Right lobe of liver (tissue), 4 donors: ENCODE results near the gene OTOL1.

Source experiments
- POLR2A ChIP-seq: fragments of 450-650 bp; IDR thresholded peaks from one replicate; pipeline ENCODE4 v1.6.1; 2017; ENCODE audit warnings: antibody characterized with exemption, mild to moderate bottlenecking
- TF ChIP-seq, protein P1 (sequence below), 4 donors: fragments of 200-600 bp in 3 of 4; fragments of 450-650 bp in 1 of 4; IDR thresholded peaks; one replicate each; pipeline versions ENCODE4 v1.5.1 to v1.8.0; 2016 to 2022; ENCODE audit warnings: antibody characterized with exemption in 4 of 4, mild to moderate bottlenecking in 2 of 4
- donor health status: DM: no; HTN: no; CAD: no.
- donor health status: DM: no; HTN: no; CAD: no.
- donor health status: DM: no; HTN: yes; CAD: no.

DNA sequence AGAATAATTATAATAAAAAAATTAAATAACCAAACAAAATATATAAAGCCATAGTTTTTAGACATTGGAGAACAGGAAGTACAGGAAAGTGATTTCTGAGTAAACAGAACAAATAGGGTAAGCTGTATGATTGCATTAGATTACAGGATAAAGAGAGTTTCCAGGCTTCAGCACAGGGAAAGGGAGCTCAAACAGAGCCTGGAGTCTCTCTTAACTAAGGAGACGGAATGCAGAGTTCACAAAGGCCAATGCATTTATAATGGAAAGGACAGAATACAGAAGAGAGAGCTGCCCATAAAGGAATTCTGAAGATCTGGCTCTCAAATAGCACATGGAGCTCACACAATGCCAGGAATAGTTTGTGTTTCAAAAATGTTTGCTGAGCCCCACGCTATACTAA is 42.0 kb upstream of the OTOL1 start:
- TF ChIP-seq, protein P1, sequence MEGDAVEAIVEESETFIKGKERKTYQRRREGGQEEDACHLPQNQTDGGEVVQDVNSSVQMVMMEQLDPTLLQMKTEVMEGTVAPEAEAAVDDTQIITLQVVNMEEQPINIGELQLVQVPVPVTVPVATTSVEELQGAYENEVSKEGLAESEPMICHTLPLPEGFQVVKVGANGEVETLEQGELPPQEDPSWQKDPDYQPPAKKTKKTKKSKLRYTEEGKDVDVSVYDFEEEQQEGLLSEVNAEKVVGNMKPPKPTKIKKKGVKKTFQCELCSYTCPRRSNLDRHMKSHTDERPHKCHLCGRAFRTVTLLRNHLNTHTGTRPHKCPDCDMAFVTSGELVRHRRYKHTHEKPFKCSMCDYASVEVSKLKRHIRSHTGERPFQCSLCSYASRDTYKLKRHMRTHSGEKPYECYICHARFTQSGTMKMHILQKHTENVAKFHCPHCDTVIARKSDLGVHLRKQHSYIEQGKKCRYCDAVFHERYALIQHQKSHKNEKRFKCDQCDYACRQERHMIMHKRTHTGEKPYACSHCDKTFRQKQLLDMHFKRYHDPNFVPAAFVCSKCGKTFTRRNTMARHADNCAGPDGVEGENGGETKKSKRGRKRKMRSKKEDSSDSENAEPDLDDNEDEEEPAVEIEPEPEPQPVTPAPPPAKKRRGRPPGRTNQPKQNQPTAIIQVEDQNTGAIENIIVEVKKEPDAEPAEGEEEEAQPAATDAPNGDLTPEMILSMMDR (IDR thresholded peaks at IDR 0.05): no peak
- no peak for TF ChIP-seq POLR2A
